Trophoblast cell (in vitro differentiated cells and primary cell): ENCODE data around the gene LMO4.

Experiments
- DNase-seq, 2 donors: peaks; one replicate each; pipeline ENCODE4 v3.0.0-alpha.2; 2016
- H2AFZ ChIP-seq: 2 replicates; pipeline ENCODE4 v1.6.1; 2013; ENCODE audit warnings: low read length, moderate library complexity, mild to moderate bottlenecking; ENCODE audit not compliant: insufficient read depth, poor library complexity
- H2AK5ac ChIP-seq: 2 replicates; pipeline ENCODE4 v1.6.1; 2013; ENCODE audit warnings: mild to moderate bottlenecking, low read length
- H2BK120ac ChIP-seq: 2 replicates; pipeline ENCODE4 v1.6.1; 2013; ENCODE audit warnings: low read length, mild to moderate bottlenecking, moderate library complexity; ENCODE audit not compliant: insufficient read depth, poor library complexity
- H2BK12ac ChIP-seq: 2 replicates; pipeline ENCODE4 v1.6.1; 2013; ENCODE audit warnings: mild to moderate bottlenecking, low read length, moderate library complexity
- H2BK5ac ChIP-seq: 2 replicates; pipeline ENCODE4 v1.6.1; 2013; ENCODE audit warnings: low read length, low read depth, moderate library complexity, mild to moderate bottlenecking; ENCODE audit not compliant: poor library complexity
- H3K14ac ChIP-seq: 2 replicates; pipeline ENCODE4 v1.6.1; 2013; ENCODE audit warnings: mild to moderate bottlenecking, low read length
- H3K18ac ChIP-seq: 2 replicates; pipeline ENCODE4 v1.6.1; 2013; ENCODE audit warnings: mild to moderate bottlenecking, low read length
- H3K23ac ChIP-seq: 2 replicates; pipeline ENCODE4 v1.6.1; 2013; ENCODE audit warnings: low read length
- H3K27ac ChIP-seq: 2 replicates; pipeline ENCODE4 v1.5.1; 2013; ENCODE audit warnings: low read depth, mild to moderate bottlenecking, inconsistent platforms, low read length, moderate library complexity
- H3K27me3 ChIP-seq: 2 replicates; pipeline ENCODE4 v1.6.1; 2013; ENCODE audit warnings: inconsistent platforms, mild to moderate bottlenecking, low read length, moderate library complexity; ENCODE audit not compliant: insufficient read depth
- H3K36me3 ChIP-seq, 2 experiments: 1 replicate in 1 of 2; 2 replicates in 1 of 2; pipeline ENCODE4 v1.6.1; 2013; ENCODE audit warnings: low read length in 2 of 2, mild to moderate bottlenecking in 2 of 2, moderate library complexity in 1 of 2; ENCODE audit not compliant: insufficient read depth in 2 of 2, control insufficient read depth in 1 of 2
- H3K4ac ChIP-seq: 2 replicates; pipeline ENCODE4 v1.6.1; 2013; ENCODE audit warnings: low read depth, mild to moderate bottlenecking, low read length, moderate library complexity
- H3K4me1 ChIP-seq, 2 experiments: 1 replicate in 1 of 2; 2 replicates in 1 of 2; pipeline ENCODE4 v1.6.1; 2013; ENCODE audit warnings: low read length in 2 of 2, mild to moderate bottlenecking in 2 of 2, moderate library complexity in 1 of 2; ENCODE audit not compliant: insufficient read depth in 2 of 2, control insufficient read depth in 1 of 2
- H3K4me2 ChIP-seq: 2 replicates; pipeline ENCODE4 v1.6.1; 2013; ENCODE audit warnings: inconsistent platforms, mild to moderate bottlenecking, low read length, moderate library complexity
- H3K4me3 ChIP-seq: 2 replicates; pipeline ENCODE4 v1.5.1; 2013; ENCODE audit warnings: mild to moderate bottlenecking, low read depth, low read length, inconsistent platforms
- H3K79me1 ChIP-seq: one replicate; pipeline ENCODE4 v1.6.1; 2013; ENCODE audit warnings: low read length
- H3K79me2 ChIP-seq: 2 replicates; pipeline ENCODE4 v1.6.1; 2013; ENCODE audit warnings: low read length, mild to moderate bottlenecking; ENCODE audit not compliant: control insufficient read depth, insufficient read depth, poor library complexity
- H3K9ac ChIP-seq: 2 replicates; pipeline ENCODE4 v1.6.1; 2013; ENCODE audit warnings: mild to moderate bottlenecking, low read length
- H3K9me3 ChIP-seq: 2 replicates; pipeline ENCODE4 v1.6.1; 2013; ENCODE audit warnings: low read depth, mild to moderate bottlenecking, control low read depth, inconsistent platforms, low read length; ENCODE audit not compliant: insufficient read depth
- H4K12ac ChIP-seq: 2 replicates; pipeline ENCODE4 v1.6.1; 2013; ENCODE audit warnings: low read depth, mild to moderate bottlenecking, low read length, moderate library complexity
- H4K8ac ChIP-seq: 2 replicates; pipeline ENCODE4 v1.6.1; 2013; ENCODE audit warnings: low read depth, mild to moderate bottlenecking, low read length, moderate library complexity
- H4K91ac ChIP-seq: one replicate; pipeline ENCODE4 v1.6.1; 2013; ENCODE audit warnings: low read depth, mild to moderate bottlenecking, low read length, moderate library complexity
- WGBS: extraction: QIAGEN DNeasy Blood & Tissue Kit; methylation state at CpG from one replicate; pipeline ENCODE4 v1.1.7; 2013; ENCODE audit warnings: missing lambda C conversion rate; ENCODE audit not compliant: insufficient read length, insufficient coverage; ENCODE audit errors: extremely low coverage; 5-methylcytosine and 5-hydroxymethylcytosine counted together

LMO4 gene

GRCh38 chr1:87318056-87318650 is 10.5 kb upstream of the LMO4 start:
- Histone ChIP-seq H3K23ac (no peak overlapping the region), H3K27ac (no peak overlapping the region), H3K4me2 (no peak overlapping the region), H2BK120ac (no peak overlapping the region), H3K79me2 (no peaks in the 10 kb centered on the region), H3K79me1 (peaks cover 3% of the 10 kb centered on the region), H3K4me1 (peaks cover 5 to 10% of the 10 kb centered on the region in 2 experiments), H4K12ac (no peak overlapping the region), H2BK5ac (no peak overlapping the region), H4K91ac (no peak overlapping the region), H3K14ac (no peak overlapping the region), H3K9me3 (no peaks in the 10 kb centered on the region), H2BK12ac (no peak overlapping the region), H3K9ac (no peak overlapping the region), H3K27me3 (peaks cover 2% of the 10 kb centered on the region), H2AK5ac (no peak overlapping the region), H3K36me3 (no peaks in the 10 kb centered on the region), H3K18ac (no peak overlapping the region), H3K4ac (no peak overlapping the region), H4K8ac (no peak overlapping the region), H3K4me3 (no peak overlapping the region), H2AFZ (no peak overlapping the region)
- peak; percentile 94 to 97 for DNase-seq
- no CpG with 5 or more reads among the region's 5 CpGs for WGBS

- Histone ChIP-seq H3K23ac (no peak overlapping the region), H3K18ac (no peak overlapping the region), H2BK12ac (no peak overlapping the region), H3K9me3 (no peaks in the 10 kb centered on the region), H2BK5ac (no peak overlapping the region), H3K4me3 (no peak overlapping the region), H3K14ac (no peak overlapping the region), H4K12ac (no peak overlapping the region), H4K91ac (no peak overlapping the region), H3K27ac (no peak overlapping the region), H3K79me1 (peaks cover 3% of the 10 kb centered on the region), H3K36me3 (no peaks in the 10 kb centered on the region), H4K8ac (no peak overlapping the region), H3K4ac (no peak overlapping the region), H3K79me2 (no peaks in the 10 kb centered on the region), H2BK120ac (no peak overlapping the region), H3K4me2 (no peak overlapping the region), H3K4me1 (peaks cover 5 to 10% of the 10 kb centered on the region in 2 experiments), H3K9ac (no peak overlapping the region), H2AFZ (no peak overlapping the region), H2AK5ac (no peak overlapping the region), H3K27me3 (peaks cover 2% of the 10 kb centered on the region)
- no CpG with 5 or more reads among the region's 1 CpG for WGBS
- peak; percentile 68 to 82 for DNase-seq
Observed at GRCh38 chr1:87318806-87319205, 9.9 kb upstream of the LMO4 start.

- Histone ChIP-seq H3K79me1 (peaks cover 17% of the 10 kb centered on the region), H3K36me3 (no peaks in the 10 kb centered on the region), H2BK120ac (no peak overlapping the region), H3K79me2 (peaks cover 6% of the 10 kb centered on the region), H3K4me1 (no peaks in the 10 kb centered on the region), H2BK12ac (no peak overlapping the region), H3K14ac (no peak overlapping the region), H2AFZ (no peak overlapping the region), H3K9ac (no peak overlapping the region), H3K4ac (no peak overlapping the region), H2BK5ac (no peak overlapping the region), H4K12ac (no peak overlapping the region), H4K8ac (no peak overlapping the region), H3K4me2 (no peak overlapping the region), H2AK5ac (no peak overlapping the region), H3K9me3 (no peaks in the 10 kb centered on the region), H3K27me3 (no peaks in the 10 kb centered on the region), H3K18ac (no peak overlapping the region), H3K23ac (no peak overlapping the region), H4K91ac (no peak overlapping the region), H3K27ac (no peak overlapping the region), H3K4me3 (no peak overlapping the region)
- WGBS, result no CpG with 5 or more reads among the region's 10 CpGs
- DNase-seq, result peak; percentile 37 to 80
Observed at GRCh38 chr1:87325982-87326738, 2.5 kb upstream of the LMO4 start.

GRCh38 chr1:87327376-87328271 is 1.1 kb upstream of the LMO4 start:
- H4K8ac ChIP-seq, result peak overlapping the region; percentile 86
- H2BK120ac ChIP-seq, result peak overlapping the region; percentile 75
- H4K12ac ChIP-seq, result no peak overlapping the region
- peak in 1 of 2 donors; percentile 8 for DNase-seq
- no peaks in the 10 kb centered on the region for H3K27me3 ChIP-seq
- peak overlapping the region; percentile 75 for H3K4me3 ChIP-seq
- H3K4ac ChIP-seq, result peak overlapping the region; percentile 63
- H3K4me2 ChIP-seq, result peak overlapping the region; percentile 72
- peaks cover 7% of the 10 kb centered on the region in 2 experiments for H3K4me1 ChIP-seq
- H3K23ac ChIP-seq, result no peak overlapping the region
- H2AFZ ChIP-seq, result peak overlapping the region; percentile 82
- peak overlapping the region; percentile 81 for H3K18ac ChIP-seq
- H3K9me3 ChIP-seq, result no peaks in the 10 kb centered on the region
- peaks cover 5 to 6% of the 10 kb centered on the region in 2 experiments for H3K36me3 ChIP-seq
- H3K79me2 ChIP-seq, result peaks cover 12% of the 10 kb centered on the region
- H2BK5ac ChIP-seq, result peak overlapping the region; percentile 79
- H3K14ac ChIP-seq, result peak overlapping the region; percentile 69
- H3K9ac ChIP-seq, result peak overlapping the region; percentile 80
- H4K91ac ChIP-seq, result peak overlapping the region; percentile 58
- WGBS, result no CpG with 5 or more reads among the region's 27 CpGs
- no peak overlapping the region for H2BK12ac ChIP-seq
- H3K27ac ChIP-seq, result peak overlapping the region; percentile 98
- peaks cover 22% of the 10 kb centered on the region for H3K79me1 ChIP-seq
- H2AK5ac ChIP-seq, result no peak overlapping the region
